B cell (primary cell): Measurements from ENCODE around the gene PTPRT. TPM values are rescaled to one million over a fixed set of nuclear protein-coding genes. Genes with fewer than 3 reads are reported as not detected.

Experiments
- ATAC-seq: fragments of 200-7000 bp; cut with Tn5 transposase; one replicate; pipeline ENCODE4 v1.10.0; 2021; ENCODE audit warnings: low read depth, mild to moderate bottlenecking, moderate number of reproducible peaks, moderate library complexity
- CTCF ChIA-PET: fragments of 350-600 bp; sonication (Branson Sonifier 250); formaldehyde crosslinking; loops from one replicate; lab custom pipeline; 2021; ENCODE audit warnings: antibody characterized with exemption, inconsistent platforms; lab: Charles Lee
- POLR2A ChIA-PET: fragments of 350-600 bp; sonication (Branson Sonifier 250); formaldehyde crosslinking; loops from one replicate; lab custom pipeline; 2021; ENCODE audit warnings: antibody characterized with exemption; lab: Charles Lee
- DNase-seq: peaks from one replicate; pipeline ENCODE4 v3.0.0; 2013
- H2AFZ ChIP-seq: 2 replicates; pipeline ENCODE4 v1.6.1; 2012; ENCODE audit warnings: mild to moderate bottlenecking, low read depth, low read length; ENCODE audit not compliant: insufficient read depth, poor library complexity, severe bottlenecking
- H3K27ac ChIP-seq, 2 donors: 1 replicate in 1 of 2; 2 replicates in 1 of 2; pipeline ENCODE4 v1.5.1; 2012 to 2013; ENCODE audit warnings: low read length in 2 of 2, mild to moderate bottlenecking in 2 of 2, moderate library complexity in 1 of 2
- H3K27me3 ChIP-seq, 4 experiments: fragments of 200-600 bp in 1 of 4; sonication (generic) in 1 of 4; replicated peaks in 1 of 4; 1 replicate in 2 of 4; 2 replicates in 2 of 4; pipeline versions ENCODE4 v1.6.1 to v1.7.0; 2013 to 2016; ENCODE audit warnings: low read length in 3 of 4, mild to moderate bottlenecking in 2 of 4, mixed read lengths in 1 of 4, moderate library complexity in 1 of 4; ENCODE audit not compliant: insufficient read depth in 4 of 4, control insufficient read depth in 3 of 4; ENCODE audit errors: control extremely low read depth in 1 of 4
- H3K36me3 ChIP-seq, 2 experiments: replicated peaks in 1 of 2; 1 replicate in 1 of 2; 2 replicates in 1 of 2; pipeline versions ENCODE4 v1.6.1 to v1.7.1; 2013; ENCODE audit warnings: low read length in 1 of 2; ENCODE audit not compliant: insufficient read depth in 2 of 2, control insufficient read depth in 1 of 2; ENCODE audit errors: control extremely low read depth in 1 of 2, extremely low read depth in 1 of 2
- H3K4me1 ChIP-seq, 2 donors: fragments of 200-600 bp in 1 of 2; sonication (generic) in 1 of 2; 1 replicate in 1 of 2; 2 replicates in 1 of 2; pipeline versions ENCODE4 v1.5.1 to v1.6.1; 2013 to 2017; ENCODE audit warnings: low read length in 2 of 2; ENCODE audit not compliant: control insufficient read depth in 2 of 2, insufficient read depth in 2 of 2
- H3K4me2 ChIP-seq: replicated peaks from 2 replicates; pipeline ENCODE3; 2012; ENCODE audit warnings: mild to moderate bottlenecking, low read depth, low read length; ENCODE audit not compliant: poor library complexity, severe bottlenecking
- H3K4me3 ChIP-seq, 5 experiments: fragments of 200-600 bp in 1 of 5; sonication (generic) in 1 of 5; 1 replicate in 3 of 5; 2 replicates in 2 of 5; pipeline versions ENCODE4 v1.5.1 to v1.7.0; 2011 to 2016; ENCODE audit warnings: low read length in 4 of 5, mild to moderate bottlenecking in 4 of 5, low read depth in 2 of 5, control low read depth in 1 of 5, moderate library complexity in 1 of 5; ENCODE audit not compliant: insufficient read depth in 1 of 5; ENCODE audit errors: control extremely low read depth in 1 of 5, extremely low read depth in 1 of 5
- H3K79me2 ChIP-seq: fragments of 200-600 bp; sonication (generic); one replicate; pipeline ENCODE4 v1.6.0; 2016; ENCODE audit warnings: low read length; ENCODE audit not compliant: control insufficient read depth, insufficient read depth
- H3K9ac ChIP-seq: fragments of 200-600 bp; sonication (generic); 2 replicates; pipeline ENCODE4 v1.6.1; 2017; ENCODE audit warnings: mild to moderate bottlenecking, low read length, moderate library complexity
- H3K9me3 ChIP-seq, 3 donors: one replicate each; pipeline versions ENCODE4 v1.6.1 to v1.7.1; 2013; ENCODE audit warnings: low read length in 2 of 3; ENCODE audit not compliant: control insufficient read depth in 2 of 3, insufficient read depth in 1 of 3; ENCODE audit errors: control extremely low read depth in 1 of 3
- H4K20me1 ChIP-seq: 2 replicates; pipeline ENCODE4 v1.6.0; 2012; ENCODE audit warnings: mild to moderate bottlenecking, low read length; ENCODE audit not compliant: insufficient read depth, control insufficient read depth, poor library complexity, severe bottlenecking
- H3K27ac Mint-ChIP-seq: one replicate; pipeline ENCODE4 v1.8.0; 2021; ENCODE audit warnings: mixed read lengths
- H3K27me3 Mint-ChIP-seq: one replicate; pipeline ENCODE4 v1.8.0; 2021; ENCODE audit warnings: mixed read lengths
- H3K4me1 Mint-ChIP-seq: one replicate; pipeline ENCODE4 v1.8.0; 2021; ENCODE audit warnings: mixed read lengths
- H3K4me3 Mint-ChIP-seq: one replicate; pipeline ENCODE4 v1.8.0; 2021; ENCODE audit warnings: mixed read lengths
- H3K9me3 Mint-ChIP-seq: one replicate; pipeline ENCODE4 v1.8.0; 2022; ENCODE audit warnings: mixed read lengths; ENCODE audit not compliant: insufficient read depth
- EZH2 ChIP-seq: IDR thresholded peaks from 2 replicates; pipeline ENCODE4 v1.6.1; 2012; ENCODE audit warnings: borderline replicate concordance, low read depth, mild to moderate bottlenecking, moderate library complexity, low read length; ENCODE audit not compliant: insufficient read depth, poor library complexity, severe bottlenecking
- WGBS: methylation state at CpG from one replicate; pipeline ENCODE4 v1.1.5; 2013; ENCODE audit warnings: missing lambda C conversion rate; ENCODE audit not compliant: insufficient coverage; 5-methylcytosine and 5-hydroxymethylcytosine counted together
- intact Hi-C: fragments of 100-400 bp; cut with micrococcal nuclease; formaldehyde crosslinking; loops from one replicate; pipeline ENCODE4 v1.10.0; 2022
- polyA plus RNA-seq: library from polyadenylated mRNA; depleted of rRNA; stranded (reverse); fragments of >200 nt; gene quantifications from 2 replicates; pipeline ENCODE4 v1.2.3, GENCODE V29; 2012
- total RNA-seq, 2 donors: library from RNA; stranded (reverse); fragments of 120-200 nt in 1 of 2; gene quantifications; 1 replicate in 1 of 2; 2 replicates in 1 of 2; pipeline versions ENCODE4 v1.2.3 to v1.2.4, GENCODE V29; 2013 to 2022
- TF ChIP-seq, protein P1 (sequence below): fragments of 200-600 bp; IDR thresholded peaks from one replicate; pipeline ENCODE4 v1.8.0; 2022; ENCODE audit warnings: antibody characterized with exemption, mild to moderate bottlenecking

The PTPRT gene
- total and polyA plus RNA-seq, 2 donors (not counting 1 experiment from before 2014, with no cell fraction given): not detected

DNA sequence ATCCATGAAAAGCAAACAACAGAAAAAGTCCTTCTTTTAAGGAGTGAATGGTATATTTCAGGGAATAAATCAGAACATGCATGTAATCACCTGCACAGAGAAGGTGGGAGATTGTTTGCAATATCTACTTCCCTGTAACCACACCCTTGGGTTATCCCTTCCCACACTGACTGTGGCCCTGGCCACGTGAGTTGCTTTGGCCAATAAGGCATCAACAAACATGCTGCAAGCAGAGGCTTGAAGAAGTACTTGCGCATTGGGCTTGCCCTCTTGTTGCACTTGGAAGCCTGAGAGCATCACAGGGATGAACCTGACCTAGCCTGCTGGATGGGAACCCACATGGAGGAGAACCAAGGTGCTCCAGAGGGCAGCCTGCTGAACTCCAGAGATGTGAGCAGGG is 208.5 kb downstream of the PTPRT start:
- no peak overlapping the region for H3K4me2 ChIP-seq
- TF ChIP-seq EZH2: no peak
- TF ChIP-seq, protein P1, sequence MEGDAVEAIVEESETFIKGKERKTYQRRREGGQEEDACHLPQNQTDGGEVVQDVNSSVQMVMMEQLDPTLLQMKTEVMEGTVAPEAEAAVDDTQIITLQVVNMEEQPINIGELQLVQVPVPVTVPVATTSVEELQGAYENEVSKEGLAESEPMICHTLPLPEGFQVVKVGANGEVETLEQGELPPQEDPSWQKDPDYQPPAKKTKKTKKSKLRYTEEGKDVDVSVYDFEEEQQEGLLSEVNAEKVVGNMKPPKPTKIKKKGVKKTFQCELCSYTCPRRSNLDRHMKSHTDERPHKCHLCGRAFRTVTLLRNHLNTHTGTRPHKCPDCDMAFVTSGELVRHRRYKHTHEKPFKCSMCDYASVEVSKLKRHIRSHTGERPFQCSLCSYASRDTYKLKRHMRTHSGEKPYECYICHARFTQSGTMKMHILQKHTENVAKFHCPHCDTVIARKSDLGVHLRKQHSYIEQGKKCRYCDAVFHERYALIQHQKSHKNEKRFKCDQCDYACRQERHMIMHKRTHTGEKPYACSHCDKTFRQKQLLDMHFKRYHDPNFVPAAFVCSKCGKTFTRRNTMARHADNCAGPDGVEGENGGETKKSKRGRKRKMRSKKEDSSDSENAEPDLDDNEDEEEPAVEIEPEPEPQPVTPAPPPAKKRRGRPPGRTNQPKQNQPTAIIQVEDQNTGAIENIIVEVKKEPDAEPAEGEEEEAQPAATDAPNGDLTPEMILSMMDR: no peak
- no peak overlapping the region for H3K27ac ChIP-seq
- H3K4me1 Mint-ChIP-seq: no peaks in the 10 kb centered on the region
- H2AFZ ChIP-seq: no peak overlapping the region
- peaks cover 0 to 11% (median 0%) of the 10 kb centered on the region in 3 donors for H3K9me3 ChIP-seq
- H3K9ac ChIP-seq: no peak overlapping the region
- no peaks in the 10 kb centered on the region for H3K79me2 ChIP-seq
- DNase-seq: no peak
- no peaks in the 10 kb centered on the region for H4K20me1 ChIP-seq
- no peak overlapping the region for H3K27ac Mint-ChIP-seq
- H3K27me3 ChIP-seq: no peaks in the 10 kb centered on the region
- H3K27me3 Mint-ChIP-seq: no peaks in the 10 kb centered on the region
- H3K4me1 ChIP-seq: no peaks in the 10 kb centered on the region
- no peak for ATAC-seq
- intact Hi-C loops: no loop called here
- CTCF ChIA-PET: no interaction called here
- WGBS: 77% methylated on average over 2 of the region's 2 CpGs
- H3K4me3 ChIP-seq: no peak overlapping the region
- no peaks in the 10 kb centered on the region for H3K36me3 ChIP-seq
- H3K4me3 Mint-ChIP-seq: no peak overlapping the region
- POLR2A ChIA-PET: no interaction called here
- peaks cover 5% of the 10 kb centered on the region for H3K9me3 Mint-ChIP-seq

DNA sequence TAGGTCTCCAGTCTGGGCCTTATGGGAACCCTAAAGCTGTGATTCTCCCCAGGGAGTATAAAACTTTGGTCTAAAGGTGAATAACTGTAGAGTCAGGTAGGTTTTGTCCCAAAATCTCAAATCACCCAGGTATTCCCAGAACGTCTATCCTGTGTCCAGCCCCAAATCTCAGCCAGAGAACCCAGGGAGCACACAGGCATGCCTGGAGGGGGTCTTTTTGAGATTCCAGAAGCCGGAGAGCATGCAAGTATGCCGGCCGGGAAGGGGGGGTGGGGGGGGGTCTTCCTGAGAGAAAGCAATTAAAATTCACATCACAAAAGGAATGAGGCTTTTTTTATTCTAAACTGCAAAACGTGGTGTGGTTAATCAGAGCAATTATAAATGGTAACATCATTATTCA is 210.0 kb downstream of the PTPRT start:
- DNase-seq: no peak
- Histone ChIP-seq H3K9me3 (peaks cover 0 to 11% (median 0%) of the 10 kb centered on the region in 3 donors), H3K27ac (no peak overlapping the region), H3K4me2 (no peak overlapping the region), H3K27me3 (no peaks in the 10 kb centered on the region), H2AFZ (no peak overlapping the region), H3K4me1 (no peaks in the 10 kb centered on the region), H3K79me2 (no peaks in the 10 kb centered on the region), H3K9ac (no peak overlapping the region), H3K36me3 (no peaks in the 10 kb centered on the region), H4K20me1 (no peaks in the 10 kb centered on the region), H3K4me3 (no peak overlapping the region)
- Mint-ChIP-seq H3K27me3 (no peaks in the 10 kb centered on the region), H3K9me3 (peaks cover 3% of the 10 kb centered on the region), H3K27ac (no peak overlapping the region), H3K4me1 (no peaks in the 10 kb centered on the region), H3K4me3 (no peak overlapping the region)
- WGBS: no CpG with 5 or more reads among the region's 5 CpGs
- ChIA-PET POLR2A (no interaction called here), CTCF (no interaction called here)
- ATAC-seq: no peak
- intact Hi-C loops: no loop called here
- TF ChIP-seq, protein P1: no peak
- TF ChIP-seq EZH2: no peak
